Coronary artery (tissue), 2 donors: ENCODE measurements around the gene NAB2.

Source experiments
- DNase-seq: peaks from one replicate; pipeline ENCODE4 v3.0.0-alpha.2; 2017; ENCODE audit warnings: low spot score
- H3K27ac ChIP-seq, 2 donors: fragments of 200-600 bp; sonication (generic); one replicate each; pipeline ENCODE4 v1.5.1; 2016 to 2019
- H3K4me3 ChIP-seq: fragments of 200-600 bp; sonication (generic); 2 replicates; pipeline ENCODE4 v1.5.1; 2016; ENCODE audit warnings: mild to moderate bottlenecking, moderate library complexity
- TF ChIP-seq, protein P1 (sequence below): fragments of 200-600 bp; sonication (generic); IDR thresholded peaks from one replicate; pipeline ENCODE4 v1.5.1; 2019; ENCODE audit warnings: antibody characterized with exemption

Gene NAB2

DNA sequence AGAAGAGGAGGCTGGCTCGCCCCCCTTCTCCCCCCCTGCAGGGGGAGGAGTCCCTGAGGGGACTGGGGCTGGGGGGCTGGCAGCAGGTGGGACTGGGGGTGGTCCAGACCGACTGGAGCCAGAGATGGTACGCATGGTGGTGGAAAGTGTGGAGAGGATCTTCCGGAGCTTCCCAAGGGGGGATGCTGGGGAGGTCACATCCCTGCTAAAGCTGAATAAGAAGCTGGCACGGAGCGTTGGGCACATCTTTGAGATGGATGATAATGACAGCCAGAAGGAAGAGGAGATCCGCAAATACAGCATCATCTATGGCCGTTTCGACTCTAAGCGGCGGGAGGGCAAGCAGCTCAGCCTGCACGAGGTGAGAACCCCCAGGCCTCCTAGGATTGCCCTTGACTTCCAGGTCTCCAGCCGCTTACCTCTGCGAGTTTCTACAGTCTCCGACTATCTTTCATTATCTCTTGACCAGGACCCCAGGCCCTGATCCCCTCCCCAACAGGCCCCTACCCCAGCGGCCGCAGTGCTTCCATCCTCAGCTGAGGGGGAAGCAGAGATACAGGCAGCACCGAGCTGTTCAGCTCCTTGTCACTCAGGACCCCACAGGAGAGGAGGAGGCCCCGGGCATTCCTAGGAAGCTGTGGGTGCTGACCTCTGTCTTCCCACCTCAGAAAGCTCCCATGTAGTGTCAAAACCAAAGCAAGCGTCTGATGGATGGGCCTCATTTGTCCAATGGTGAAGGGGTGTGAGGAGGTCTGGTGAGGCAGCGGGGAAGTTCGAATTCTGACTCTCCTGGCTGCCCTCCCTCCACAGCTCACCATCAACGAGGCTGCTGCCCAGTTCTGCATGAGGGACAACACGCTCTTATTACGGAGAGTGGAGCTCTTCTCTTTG is 3.0 kb downstream of the NAB2 start:
- TF ChIP-seq, protein P1, sequence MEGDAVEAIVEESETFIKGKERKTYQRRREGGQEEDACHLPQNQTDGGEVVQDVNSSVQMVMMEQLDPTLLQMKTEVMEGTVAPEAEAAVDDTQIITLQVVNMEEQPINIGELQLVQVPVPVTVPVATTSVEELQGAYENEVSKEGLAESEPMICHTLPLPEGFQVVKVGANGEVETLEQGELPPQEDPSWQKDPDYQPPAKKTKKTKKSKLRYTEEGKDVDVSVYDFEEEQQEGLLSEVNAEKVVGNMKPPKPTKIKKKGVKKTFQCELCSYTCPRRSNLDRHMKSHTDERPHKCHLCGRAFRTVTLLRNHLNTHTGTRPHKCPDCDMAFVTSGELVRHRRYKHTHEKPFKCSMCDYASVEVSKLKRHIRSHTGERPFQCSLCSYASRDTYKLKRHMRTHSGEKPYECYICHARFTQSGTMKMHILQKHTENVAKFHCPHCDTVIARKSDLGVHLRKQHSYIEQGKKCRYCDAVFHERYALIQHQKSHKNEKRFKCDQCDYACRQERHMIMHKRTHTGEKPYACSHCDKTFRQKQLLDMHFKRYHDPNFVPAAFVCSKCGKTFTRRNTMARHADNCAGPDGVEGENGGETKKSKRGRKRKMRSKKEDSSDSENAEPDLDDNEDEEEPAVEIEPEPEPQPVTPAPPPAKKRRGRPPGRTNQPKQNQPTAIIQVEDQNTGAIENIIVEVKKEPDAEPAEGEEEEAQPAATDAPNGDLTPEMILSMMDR, result no peak
- no peak for DNase-seq
- H3K27ac ChIP-seq, result peak overlapping the region in 1 of 2 donors; percentile 98
- peak overlapping the region; percentile 97 for H3K4me3 ChIP-seq

DNA sequence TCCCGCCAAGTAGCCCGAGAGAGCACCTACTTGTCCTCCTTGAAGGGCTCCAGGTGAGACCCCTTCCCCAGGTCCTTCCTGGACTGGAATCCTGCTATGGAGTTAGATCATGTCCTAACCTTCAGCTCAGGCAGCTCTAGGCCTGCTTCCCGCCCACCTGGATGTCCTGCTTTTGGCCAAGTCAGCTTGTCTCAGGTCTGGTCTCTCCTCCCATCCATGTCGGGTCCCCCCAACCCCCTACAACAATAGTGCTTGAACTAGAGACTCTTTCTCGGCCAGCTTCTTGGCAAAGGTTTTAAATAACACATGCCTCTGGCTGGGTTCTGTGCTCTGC is 3.6 kb downstream of the NAB2 start:
- DNase-seq, result no peak
- Histone ChIP-seq H3K27ac (peak overlapping the region in 1 of 2 donors; percentile 98), H3K4me3 (peak overlapping the region; percentile 97)
- TF ChIP-seq, protein P1, result no peak

DNA sequence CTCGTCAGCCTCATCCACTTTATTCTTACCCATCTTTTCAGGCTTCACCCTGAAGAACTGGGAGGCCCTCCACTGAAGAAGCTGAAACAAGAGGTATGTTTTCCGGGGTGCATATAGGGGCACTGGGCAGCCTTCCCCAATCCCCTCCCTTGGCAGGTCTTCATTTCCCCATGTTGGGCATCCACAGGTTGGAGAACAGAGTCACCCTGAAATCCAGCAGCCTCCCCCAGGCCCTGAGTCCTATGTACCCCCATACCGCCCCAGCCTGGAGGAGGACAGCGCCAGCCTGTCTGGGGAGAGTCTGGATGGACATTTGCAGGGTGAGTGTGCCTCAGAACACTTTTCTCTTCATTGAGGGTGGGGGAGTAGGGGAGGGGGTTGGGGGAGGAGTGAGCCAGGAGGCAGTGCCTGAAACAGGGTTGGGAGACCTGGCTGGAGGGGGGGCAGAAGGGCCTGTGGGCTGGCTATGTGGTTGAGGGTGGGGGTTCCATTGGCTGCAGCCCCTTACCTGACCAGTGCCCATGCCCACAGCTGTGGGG is 4.0 kb downstream of the NAB2 start:
- TF ChIP-seq, protein P1, result no peak
- H3K4me3 ChIP-seq, result peak overlapping the region; percentile 37
- DNase-seq, result no peak
- H3K27ac ChIP-seq, result peak overlapping the region; percentile 57 to 98

DNA sequence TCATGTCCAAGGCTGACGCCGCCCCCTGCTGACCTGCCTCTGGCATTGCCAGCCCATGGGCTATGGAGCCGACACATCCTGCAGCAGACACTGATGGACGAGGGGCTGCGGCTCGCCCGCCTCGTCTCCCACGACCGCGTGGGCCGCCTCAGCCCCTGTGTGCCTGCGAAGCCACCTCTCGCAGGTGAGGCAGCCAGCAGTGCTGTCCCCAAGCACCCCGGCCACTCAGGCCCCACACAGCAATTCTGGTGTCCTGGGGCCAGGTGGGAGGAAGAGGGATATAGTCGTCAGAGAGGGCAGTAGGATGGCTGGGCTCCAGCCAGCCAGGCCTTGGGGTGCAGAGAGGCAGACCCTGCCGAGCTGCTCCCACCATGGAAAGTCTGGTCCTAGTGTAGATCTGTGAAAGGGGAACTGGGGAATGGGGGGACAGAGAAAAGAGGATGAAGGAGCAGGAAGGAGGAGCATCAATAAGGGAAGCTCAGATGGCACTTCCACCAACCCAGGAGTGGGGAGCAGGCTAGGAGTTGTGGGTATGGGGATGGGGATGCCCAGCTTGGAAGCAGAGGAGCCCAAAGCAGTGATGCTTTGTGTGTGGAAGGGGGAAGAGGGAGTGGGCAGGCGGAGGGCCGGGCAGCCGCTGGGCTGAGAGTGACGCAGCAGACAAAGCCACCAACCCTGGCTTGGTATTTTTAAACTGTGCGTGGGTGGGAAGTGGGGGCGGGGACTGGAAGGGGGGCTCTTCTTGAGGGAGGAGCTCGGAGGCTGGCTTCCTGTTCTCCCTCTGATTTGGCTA is 4.7 kb downstream of the NAB2 start:
- Histone ChIP-seq H3K27ac (peak overlapping the region; percentile 68 to 98), H3K4me3 (peak overlapping the region; percentile 37)
- TF ChIP-seq, protein P1, result no peak
- peak; percentile 88 for DNase-seq

DNA sequence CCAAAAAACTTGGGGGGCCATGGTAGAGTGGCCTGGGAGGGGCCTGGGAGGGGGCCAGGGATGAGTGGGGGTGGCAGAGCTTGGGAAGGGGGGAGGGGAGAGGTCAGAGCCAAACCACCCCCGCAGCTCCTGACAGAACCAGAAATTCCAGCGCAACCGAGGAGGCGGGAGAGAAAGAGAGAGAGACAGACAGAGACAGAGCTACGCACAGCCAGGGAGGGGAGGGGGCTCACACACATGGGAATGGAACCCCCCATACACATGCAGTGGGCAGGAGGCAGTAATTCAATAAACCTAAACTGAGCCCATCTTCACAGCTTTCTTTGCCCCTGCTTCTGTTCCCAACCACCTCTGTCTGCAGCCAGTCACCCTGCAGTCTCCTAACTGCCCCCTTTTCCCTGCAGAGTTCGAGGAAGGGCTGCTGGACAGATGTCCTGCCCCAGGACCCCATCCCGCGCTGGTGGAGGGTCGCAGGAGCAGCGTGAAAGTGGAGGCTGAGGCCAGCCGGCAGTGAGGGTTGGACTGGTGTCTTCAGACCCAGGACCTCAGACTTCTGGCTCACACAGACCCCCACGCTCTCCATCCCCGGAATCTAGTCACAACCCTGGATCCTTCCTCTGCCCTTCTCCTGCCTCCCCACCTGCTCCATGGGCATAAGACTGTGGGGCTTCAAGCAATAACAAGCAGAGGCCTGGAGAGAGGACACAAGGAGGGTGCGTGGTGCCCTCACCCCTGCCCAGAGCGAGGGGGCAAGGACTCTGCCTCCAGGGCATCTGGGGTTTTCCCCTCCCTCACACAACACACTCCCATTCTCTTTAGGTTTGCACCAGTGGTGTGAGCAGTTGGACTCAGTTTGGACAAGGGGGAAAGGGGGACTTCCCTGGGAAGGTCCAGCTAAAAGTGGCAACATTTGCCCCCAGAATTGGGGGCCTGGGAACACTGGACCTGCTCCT is 5.6 kb downstream of the NAB2 start:
- TF ChIP-seq, protein P1, result no peak
- no peak for DNase-seq
- H3K27ac ChIP-seq, result peak overlapping the region; percentile 68 to 98
- H3K4me3 ChIP-seq, result peak overlapping the region; percentile 37

DNA sequence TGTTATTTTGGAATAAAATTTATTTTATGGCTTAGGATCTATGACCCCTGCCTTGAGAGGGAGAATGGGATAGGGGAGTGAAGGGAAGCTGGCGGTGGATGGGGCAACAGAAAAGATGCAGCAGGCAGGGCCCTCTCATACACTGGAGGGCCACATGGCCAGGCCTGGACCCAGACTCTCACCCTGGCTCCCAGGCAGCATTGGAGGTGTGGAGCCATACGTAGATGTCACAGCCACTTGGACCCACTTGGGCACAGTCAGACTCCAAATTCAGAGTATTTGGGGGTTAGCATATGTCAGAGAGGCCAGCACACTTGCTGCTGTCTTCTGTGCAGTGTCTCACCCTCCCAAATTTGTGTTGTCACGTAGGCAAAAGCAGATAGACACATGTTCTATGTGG is 6.5 kb downstream of the NAB2 start:
- TF ChIP-seq, protein P1, result no peak
- peak overlapping the region in 1 of 2 donors; percentile 22 for H3K27ac ChIP-seq
- no peak for DNase-seq

More for the DNA sequence above, 6.5 kb downstream of the NAB2 start:
- no peak overlapping the region for H3K4me3 ChIP-seq
